ENCODE results near the gene OR14A2.

DNA sequence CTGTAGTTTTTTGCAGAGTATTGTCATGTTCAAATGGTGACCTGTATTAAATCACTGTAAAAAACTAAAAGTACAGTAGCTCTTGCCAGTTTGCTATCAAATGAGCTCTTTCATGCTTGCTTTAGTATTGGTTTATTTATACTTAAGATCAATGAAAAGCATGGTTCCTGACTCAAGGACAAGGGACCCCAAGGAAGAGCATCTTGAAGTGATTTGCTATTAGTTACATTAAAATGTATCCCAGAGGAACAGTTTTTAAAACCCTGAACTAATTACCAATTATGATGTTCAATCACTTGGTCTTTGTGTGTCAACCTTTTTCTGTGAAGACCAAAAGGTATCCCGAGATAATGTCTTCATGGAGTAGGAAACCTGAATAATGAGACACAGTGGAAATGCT, 68.3 kb downstream of the OR14A2 start, which contains the start of gene OR13G1:
- TF ChIP-seq, protein P1, sequence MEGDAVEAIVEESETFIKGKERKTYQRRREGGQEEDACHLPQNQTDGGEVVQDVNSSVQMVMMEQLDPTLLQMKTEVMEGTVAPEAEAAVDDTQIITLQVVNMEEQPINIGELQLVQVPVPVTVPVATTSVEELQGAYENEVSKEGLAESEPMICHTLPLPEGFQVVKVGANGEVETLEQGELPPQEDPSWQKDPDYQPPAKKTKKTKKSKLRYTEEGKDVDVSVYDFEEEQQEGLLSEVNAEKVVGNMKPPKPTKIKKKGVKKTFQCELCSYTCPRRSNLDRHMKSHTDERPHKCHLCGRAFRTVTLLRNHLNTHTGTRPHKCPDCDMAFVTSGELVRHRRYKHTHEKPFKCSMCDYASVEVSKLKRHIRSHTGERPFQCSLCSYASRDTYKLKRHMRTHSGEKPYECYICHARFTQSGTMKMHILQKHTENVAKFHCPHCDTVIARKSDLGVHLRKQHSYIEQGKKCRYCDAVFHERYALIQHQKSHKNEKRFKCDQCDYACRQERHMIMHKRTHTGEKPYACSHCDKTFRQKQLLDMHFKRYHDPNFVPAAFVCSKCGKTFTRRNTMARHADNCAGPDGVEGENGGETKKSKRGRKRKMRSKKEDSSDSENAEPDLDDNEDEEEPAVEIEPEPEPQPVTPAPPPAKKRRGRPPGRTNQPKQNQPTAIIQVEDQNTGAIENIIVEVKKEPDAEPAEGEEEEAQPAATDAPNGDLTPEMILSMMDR (IDR thresholded peaks at IDR 0.05) = no peak
- no peak for TF ChIP-seq POLR2A (IDR thresholded peaks at IDR 0.05)
- no peak for TF ChIP-seq EP300 (IDR thresholded peaks at IDR 0.05; ENCODE audit: low read depth)

All from transverse colon (tissue), 3 donors.